Panc1 (cell line): Measurements from ENCODE around the gene SFRP5. TPM values are rescaled to one million over a fixed set of nuclear protein-coding genes. Genes with fewer than 3 reads are reported as not detected.

ENCODE experiments used
- ATAC-seq: fragments of 200-7000 bp; cut with Tn5 transposase; 2 replicates; pipeline ENCODE4 v1.9.1; 2020; ENCODE audit warnings: mild to moderate bottlenecking, moderate library complexity
- BruUV-seq: library from RNA; stranded (reverse); fragments of 400-500 nt; replicated peaks from 2 replicates; lab custom pipeline; 2021; lab: Mats Ljungman, UMichigan
- CTCF ChIA-PET: fragments of 300-600 bp; sonication (Branson Sonifier 250); formaldehyde crosslinking; loops from one replicate; lab custom pipeline; 2022; ENCODE audit warnings: antibody characterized with exemption; lab: Charles Lee
- POLR2A ChIA-PET: fragments of 300-600 bp; sonication (Branson Sonifier 250); formaldehyde crosslinking; loops from one replicate; lab custom pipeline; 2022; ENCODE audit warnings: antibody characterized with exemption; lab: Charles Lee
- DNase-seq: peaks from one replicate; pipeline ENCODE4 v3.0.0-alpha.2; 2010; ENCODE audit warnings: low read depth, low spot score
- H3K27ac ChIP-seq: 2 replicates; pipeline ENCODE4 v1.5.1; 2011; ENCODE audit warnings: mild to moderate bottlenecking, low read length, inconsistent platforms
- H3K27me3 ChIP-seq: fragments of 200-500 bp; sonication (Bioruptor generic); 2 replicates; pipeline ENCODE4 v1.6.0; 2014; ENCODE audit warnings: low read length, inconsistent platforms; ENCODE audit not compliant: control insufficient read depth, insufficient read depth
- H3K36me3 ChIP-seq: fragments of 200-500 bp; sonication (Bioruptor generic); 2 replicates; pipeline ENCODE4 v1.5.1; 2014; ENCODE audit warnings: inconsistent platforms, mild to moderate bottlenecking, low read length, moderate library complexity; ENCODE audit not compliant: control insufficient read depth, insufficient read depth
- H3K4me1 ChIP-seq: 2 replicates; pipeline ENCODE4 v1.5.1; 2011; ENCODE audit warnings: inconsistent platforms, mild to moderate bottlenecking, low read length, moderate library complexity; ENCODE audit not compliant: control insufficient read depth, insufficient read depth
- H3K4me3 ChIP-seq, 2 experiments: 2 replicates each; pipeline ENCODE4 v1.5.1; 2011 to 2012; ENCODE audit warnings: low read depth in 2 of 2, low read length in 2 of 2, mild to moderate bottlenecking in 2 of 2, inconsistent platforms in 1 of 2, moderate library complexity in 1 of 2
- H3K9me3 ChIP-seq: fragments of 200-500 bp; sonication (Bioruptor generic); 2 replicates; pipeline ENCODE4 v1.5.1; 2014; ENCODE audit warnings: low read depth, mild to moderate bottlenecking, inconsistent platforms, low read length, moderate library complexity; ENCODE audit not compliant: control insufficient read depth, insufficient read depth
- POLR2AphosphoS5 ChIP-seq: IDR thresholded peaks from 2 replicates; pipeline ENCODE4 v1.6.1; 2012; ENCODE audit warnings: mild to moderate bottlenecking, low read depth, low read length, moderate library complexity
- SIN3A ChIP-seq: IDR thresholded peaks from 2 replicates; pipeline ENCODE4 v1.6.1; 2012; ENCODE audit warnings: low read depth, mild to moderate bottlenecking, low read length, moderate library complexity, borderline replicate concordance; ENCODE audit not compliant: insufficient read depth
- TCF7L2 ChIP-seq: IDR thresholded peaks from 2 replicates; pipeline ENCODE4 v1.6.1; 2011; ENCODE audit warnings: mild to moderate bottlenecking, low read depth, low read length, inconsistent platforms
- in situ Hi-C: cut with HindIII; loops from 2 replicates; pipeline ENCODE4 v1.10.0; 2016; ENCODE audit warnings: low sequenced_read_pairs, low pct_unique_long_range_greater_than_20kb
- intact Hi-C: fragments of 100-400 bp; cut with micrococcal nuclease; formaldehyde crosslinking; loops from one replicate; pipeline ENCODE4 v1.10.0; 2022; ENCODE audit not compliant: unreplicated experiment
- total RNA-seq: library from RNA; stranded (reverse); gene quantifications from one replicate; pipeline ENCODE4 v1.2.1, GENCODE V29; 2021; ENCODE audit not compliant: unreplicated experiment
- TF ChIP-seq, protein P1 (sequence below), 2 experiments: IDR thresholded peaks; 2 replicates each; pipeline ENCODE4 v1.6.1; 2011 to 2012; ENCODE audit warnings: low read depth in 2 of 2, control low read depth in 1 of 2, low read length in 1 of 2, mild to moderate bottlenecking in 1 of 2, moderate library complexity in 1 of 2; ENCODE audit not compliant: insufficient read depth in 1 of 2
- TF ChIP-seq, protein P2 (sequence below): fragments of 450-650 bp; IDR thresholded peaks from 2 replicates; pipeline ENCODE4 v1.5.1; 2017; ENCODE audit warnings: mild to moderate bottlenecking

Gene SFRP5
- total RNA-seq, 1 experiment from 2014 or later: 0.64 TPM

DNA sequence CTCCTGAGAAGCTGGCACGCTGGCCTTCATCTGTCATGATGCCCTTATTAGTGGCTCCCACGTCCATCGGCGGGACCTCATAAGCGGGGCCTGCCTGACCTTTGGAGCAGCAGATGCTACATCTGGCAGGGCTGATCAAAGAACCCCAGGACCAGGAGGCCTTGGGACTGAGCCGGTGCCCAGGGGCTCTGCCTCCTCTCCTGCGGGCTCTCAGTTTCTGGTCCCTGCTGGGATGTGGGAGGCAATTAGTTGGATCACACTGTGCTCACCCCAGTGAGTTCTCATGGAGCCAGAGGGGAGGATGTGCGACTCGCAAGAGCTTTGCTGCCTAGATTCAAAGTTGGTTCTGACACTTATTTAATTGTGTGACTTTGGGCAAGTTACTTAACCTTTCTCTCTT is 28.7 kb upstream of the SFRP5 start:
- ATAC-seq: no peak
- intact Hi-C loops: no loop called here
- DNase-seq: no peak
- H3K4me1 ChIP-seq: no peaks in the 10 kb centered on the region
- POLR2A ChIA-PET: no interaction called here
- H3K9me3 ChIP-seq: peaks cover 8% of the 10 kb centered on the region; the same call in 1 of the 2 replicates
- H3K27ac ChIP-seq: no peak overlapping the region
- no peak overlapping the region for H3K4me3 ChIP-seq
- no peaks in the 10 kb centered on the region for H3K36me3 ChIP-seq
- in situ Hi-C loops: no loop called here
- CTCF ChIA-PET: no interaction called here
- no TSS peak for BruUV-seq
- TF ChIP-seq, protein P1, sequence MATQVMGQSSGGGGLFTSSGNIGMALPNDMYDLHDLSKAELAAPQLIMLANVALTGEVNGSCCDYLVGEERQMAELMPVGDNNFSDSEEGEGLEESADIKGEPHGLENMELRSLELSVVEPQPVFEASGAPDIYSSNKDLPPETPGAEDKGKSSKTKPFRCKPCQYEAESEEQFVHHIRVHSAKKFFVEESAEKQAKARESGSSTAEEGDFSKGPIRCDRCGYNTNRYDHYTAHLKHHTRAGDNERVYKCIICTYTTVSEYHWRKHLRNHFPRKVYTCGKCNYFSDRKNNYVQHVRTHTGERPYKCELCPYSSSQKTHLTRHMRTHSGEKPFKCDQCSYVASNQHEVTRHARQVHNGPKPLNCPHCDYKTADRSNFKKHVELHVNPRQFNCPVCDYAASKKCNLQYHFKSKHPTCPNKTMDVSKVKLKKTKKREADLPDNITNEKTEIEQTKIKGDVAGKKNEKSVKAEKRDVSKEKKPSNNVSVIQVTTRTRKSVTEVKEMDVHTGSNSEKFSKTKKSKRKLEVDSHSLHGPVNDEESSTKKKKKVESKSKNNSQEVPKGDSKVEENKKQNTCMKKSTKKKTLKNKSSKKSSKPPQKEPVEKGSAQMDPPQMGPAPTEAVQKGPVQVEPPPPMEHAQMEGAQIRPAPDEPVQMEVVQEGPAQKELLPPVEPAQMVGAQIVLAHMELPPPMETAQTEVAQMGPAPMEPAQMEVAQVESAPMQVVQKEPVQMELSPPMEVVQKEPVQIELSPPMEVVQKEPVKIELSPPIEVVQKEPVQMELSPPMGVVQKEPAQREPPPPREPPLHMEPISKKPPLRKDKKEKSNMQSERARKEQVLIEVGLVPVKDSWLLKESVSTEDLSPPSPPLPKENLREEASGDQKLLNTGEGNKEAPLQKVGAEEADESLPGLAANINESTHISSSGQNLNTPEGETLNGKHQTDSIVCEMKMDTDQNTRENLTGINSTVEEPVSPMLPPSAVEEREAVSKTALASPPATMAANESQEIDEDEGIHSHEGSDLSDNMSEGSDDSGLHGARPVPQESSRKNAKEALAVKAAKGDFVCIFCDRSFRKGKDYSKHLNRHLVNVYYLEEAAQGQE (IDR thresholded peaks at IDR 0.05; ENCODE audit: insufficient read depth in 1 of 2, low read depth in 2 of 2, low read length in 1 of 2): no peak
- TF ChIP-seq POLR2AphosphoS5 (no peak), SIN3A (no peak), TCF7L2 (no peak)
- TF ChIP-seq, protein P2, sequence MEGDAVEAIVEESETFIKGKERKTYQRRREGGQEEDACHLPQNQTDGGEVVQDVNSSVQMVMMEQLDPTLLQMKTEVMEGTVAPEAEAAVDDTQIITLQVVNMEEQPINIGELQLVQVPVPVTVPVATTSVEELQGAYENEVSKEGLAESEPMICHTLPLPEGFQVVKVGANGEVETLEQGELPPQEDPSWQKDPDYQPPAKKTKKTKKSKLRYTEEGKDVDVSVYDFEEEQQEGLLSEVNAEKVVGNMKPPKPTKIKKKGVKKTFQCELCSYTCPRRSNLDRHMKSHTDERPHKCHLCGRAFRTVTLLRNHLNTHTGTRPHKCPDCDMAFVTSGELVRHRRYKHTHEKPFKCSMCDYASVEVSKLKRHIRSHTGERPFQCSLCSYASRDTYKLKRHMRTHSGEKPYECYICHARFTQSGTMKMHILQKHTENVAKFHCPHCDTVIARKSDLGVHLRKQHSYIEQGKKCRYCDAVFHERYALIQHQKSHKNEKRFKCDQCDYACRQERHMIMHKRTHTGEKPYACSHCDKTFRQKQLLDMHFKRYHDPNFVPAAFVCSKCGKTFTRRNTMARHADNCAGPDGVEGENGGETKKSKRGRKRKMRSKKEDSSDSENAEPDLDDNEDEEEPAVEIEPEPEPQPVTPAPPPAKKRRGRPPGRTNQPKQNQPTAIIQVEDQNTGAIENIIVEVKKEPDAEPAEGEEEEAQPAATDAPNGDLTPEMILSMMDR: no peak
- peaks cover 14% of the 10 kb centered on the region for H3K27me3 ChIP-seq

DNA sequence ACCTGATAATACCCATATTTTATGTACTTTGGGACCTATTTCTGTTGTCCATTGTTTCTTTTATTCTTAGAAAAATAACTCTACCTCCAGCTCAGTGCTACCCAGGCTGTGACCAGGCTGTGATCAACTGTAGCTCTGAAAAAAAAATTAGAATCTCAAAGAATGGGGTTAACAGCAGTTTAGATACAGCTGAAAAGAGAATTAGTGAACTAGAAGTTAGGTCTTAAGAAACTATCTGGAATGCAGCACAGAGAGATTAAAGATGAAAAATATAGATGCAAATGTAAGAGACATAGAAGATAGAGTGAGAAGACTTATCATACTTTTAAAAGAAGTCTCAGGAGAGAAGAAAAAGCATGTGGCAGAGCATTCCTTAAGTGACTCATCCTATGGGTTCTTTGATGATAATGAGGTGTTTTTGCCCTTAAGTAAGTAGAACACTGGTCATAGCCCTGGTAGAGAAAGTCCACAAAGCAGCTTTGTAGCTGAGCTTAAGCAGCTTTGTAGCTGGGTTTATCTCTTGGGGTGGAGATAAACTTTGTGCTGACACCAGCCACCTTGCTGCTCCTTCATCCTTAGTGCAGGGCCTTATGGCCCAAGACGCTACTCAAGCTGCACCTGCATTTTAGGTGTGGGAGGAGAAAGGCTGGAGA is 27.3 kb upstream of the SFRP5 start:
- ATAC-seq: no peak
- Histone ChIP-seq H3K27ac (no peak overlapping the region), H3K9me3 (peaks cover 8% of the 10 kb centered on the region; the same call in 1 of the 2 replicates), H3K4me1 (no peaks in the 10 kb centered on the region), H3K36me3 (no peaks in the 10 kb centered on the region), H3K27me3 (peaks cover 14% of the 10 kb centered on the region), H3K4me3 (no peak overlapping the region)
- ChIA-PET POLR2A (no interaction called here), CTCF (no interaction called here)
- in situ Hi-C loops: no loop called here
- intact Hi-C loops: loop anchor here (10.0 kb wide), 1 partner anchor 246 kb away; no protein-coding TSS in a partner anchor
- DNase-seq: no peak
- BruUV-seq: no TSS peak
- TF ChIP-seq, protein P2: no peak
- TF ChIP-seq POLR2AphosphoS5 (no peak), SIN3A (no peak), TCF7L2 (no peak)
- TF ChIP-seq, protein P1 (IDR thresholded peaks at IDR 0.05; ENCODE audit: insufficient read depth in 1 of 2, low read depth in 2 of 2, low read length in 1 of 2): no peak
